ENCODE measurements around the gene ATP5F1E.

DNA sequence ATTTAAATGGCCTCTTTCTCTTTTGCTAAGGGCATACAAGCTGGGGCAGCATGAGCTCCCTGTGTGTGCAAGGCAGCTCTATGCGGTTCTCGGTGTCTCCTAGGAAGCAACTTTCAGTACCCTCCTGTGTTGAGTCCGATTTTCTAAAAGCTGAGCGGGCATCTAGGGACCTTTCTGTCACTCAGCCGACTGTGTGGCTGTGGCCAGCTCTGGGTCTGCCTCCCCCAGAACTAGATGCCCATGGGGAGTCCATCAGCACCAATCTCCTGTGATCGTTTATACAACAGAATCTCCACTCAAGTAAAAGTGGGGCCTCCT is 43.6 kb downstream of the ATP5F1E start:
- TF ChIP-seq CTCF (IDR thresholded peaks at IDR 0.05; ENCODE audit: low read depth, low read length) (no peak), EZH2phosphoT487 (IDR thresholded peaks at IDR 0.05; ENCODE audit: low read depth) (no peak)
